Mesendoderm (in vitro differentiated cells): Measurements from ENCODE around the gene OR13J1. TPM values are rescaled to one million over a fixed set of nuclear protein-coding genes. Genes with fewer than 3 reads are reported as not detected.

Experiments used
- DNase-seq: peaks from one replicate; pipeline ENCODE4 v3.0.0; 2013
- H2AK5ac ChIP-seq: 2 replicates; pipeline ENCODE4 v1.6.1; 2013; ENCODE audit warnings: low read length, inconsistent platforms
- H2BK120ac ChIP-seq: 2 replicates; pipeline ENCODE4 v1.6.1; 2013; ENCODE audit warnings: low read depth, mild to moderate bottlenecking, low read length, moderate library complexity, mixed read lengths
- H2BK15ac ChIP-seq: replicated peaks from 2 replicates; pipeline ENCODE4 v1.6.1; 2013; ENCODE audit warnings: low read depth, mild to moderate bottlenecking, moderate library complexity
- H2BK5ac ChIP-seq: 2 replicates; pipeline ENCODE4 v1.6.1; 2013; ENCODE audit warnings: low read length, inconsistent platforms
- H3K18ac ChIP-seq: 2 replicates; pipeline ENCODE4 v1.6.1; 2013; ENCODE audit warnings: mild to moderate bottlenecking, low read length, mixed read lengths
- H3K23ac ChIP-seq: one replicate; pipeline ENCODE4 v1.6.1; 2013; ENCODE audit warnings: low read length
- H3K27ac ChIP-seq: 2 replicates; pipeline ENCODE4 v1.5.1; 2013; ENCODE audit warnings: low read depth, mild to moderate bottlenecking, inconsistent platforms, low read length, moderate library complexity
- H3K27me3 ChIP-seq: 2 replicates; pipeline ENCODE4 v1.6.1; 2013; ENCODE audit warnings: low read length, control low read depth, mild to moderate bottlenecking, inconsistent platforms; ENCODE audit not compliant: insufficient read depth, poor library complexity
- H3K36me3 ChIP-seq: 2 replicates; pipeline ENCODE4 v1.6.1; 2013; ENCODE audit warnings: low read length, inconsistent platforms; ENCODE audit not compliant: control insufficient read depth, insufficient read depth
- H3K4ac ChIP-seq: one replicate; pipeline ENCODE4 v1.6.1; 2013; ENCODE audit warnings: low read depth, mild to moderate bottlenecking, low read length, moderate library complexity
- H3K4me1 ChIP-seq: 2 replicates; pipeline ENCODE4 v1.6.1; 2013; ENCODE audit warnings: low read depth, low read length, inconsistent platforms; ENCODE audit not compliant: control insufficient read depth
- H3K4me2 ChIP-seq: 2 replicates; pipeline ENCODE4 v1.6.1; 2013; ENCODE audit warnings: low read length
- H3K4me3 ChIP-seq: 2 replicates; pipeline ENCODE4 v1.5.1; 2013; ENCODE audit warnings: mild to moderate bottlenecking, low read length
- H3K56ac ChIP-seq: one replicate; pipeline ENCODE4 v1.6.1; 2013; ENCODE audit warnings: low read length
- H3K79me1 ChIP-seq: 2 replicates; pipeline ENCODE4 v1.6.1; 2013; ENCODE audit warnings: low read length, inconsistent platforms
- H3K79me2 ChIP-seq: 2 replicates; pipeline ENCODE4 v1.6.1; 2013; ENCODE audit warnings: mild to moderate bottlenecking, low read length; ENCODE audit not compliant: control insufficient read depth, insufficient read depth
- H3K9ac ChIP-seq: 2 replicates; pipeline ENCODE4 v1.6.1; 2013; ENCODE audit warnings: low read length, inconsistent platforms
- H4K5ac ChIP-seq: one replicate; pipeline ENCODE4 v1.6.1; 2013; ENCODE audit warnings: low read length
- H4K8ac ChIP-seq: one replicate; pipeline ENCODE4 v1.6.1; 2013; ENCODE audit warnings: low read depth, mild to moderate bottlenecking, control low read depth, low read length, moderate library complexity
- WGBS: extraction: QIAGEN DNeasy Blood & Tissue Kit; methylation state at CpG from one replicate; pipeline ENCODE4 v1.1.7; 2013; ENCODE audit warnings: low lambda C conversion rate, missing lambda C conversion rate; ENCODE audit not compliant: insufficient coverage; ENCODE audit errors: extremely low coverage; 5-methylcytosine and 5-hydroxymethylcytosine counted together
- polyA plus RNA-seq, 2 experiments: library from polyadenylated mRNA; stranded (reverse); fragments of 200-250 nt; gene quantifications; one replicate each; pipeline ENCODE4 v1.2.3, GENCODE V29; 2013

The OR13J1 gene, protein sequence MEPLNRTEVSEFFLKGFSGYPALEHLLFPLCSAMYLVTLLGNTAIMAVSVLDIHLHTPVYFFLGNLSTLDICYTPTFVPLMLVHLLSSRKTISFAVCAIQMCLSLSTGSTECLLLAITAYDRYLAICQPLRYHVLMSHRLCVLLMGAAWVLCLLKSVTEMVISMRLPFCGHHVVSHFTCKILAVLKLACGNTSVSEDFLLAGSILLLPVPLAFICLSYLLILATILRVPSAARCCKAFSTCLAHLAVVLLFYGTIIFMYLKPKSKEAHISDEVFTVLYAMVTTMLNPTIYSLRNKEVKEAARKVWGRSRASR
- not detected for polyA plus RNA-seq (2013, experiment 1 of 2)
- polyA plus RNA-seq (2013, experiment 2 of 2) = not detected

DNA sequence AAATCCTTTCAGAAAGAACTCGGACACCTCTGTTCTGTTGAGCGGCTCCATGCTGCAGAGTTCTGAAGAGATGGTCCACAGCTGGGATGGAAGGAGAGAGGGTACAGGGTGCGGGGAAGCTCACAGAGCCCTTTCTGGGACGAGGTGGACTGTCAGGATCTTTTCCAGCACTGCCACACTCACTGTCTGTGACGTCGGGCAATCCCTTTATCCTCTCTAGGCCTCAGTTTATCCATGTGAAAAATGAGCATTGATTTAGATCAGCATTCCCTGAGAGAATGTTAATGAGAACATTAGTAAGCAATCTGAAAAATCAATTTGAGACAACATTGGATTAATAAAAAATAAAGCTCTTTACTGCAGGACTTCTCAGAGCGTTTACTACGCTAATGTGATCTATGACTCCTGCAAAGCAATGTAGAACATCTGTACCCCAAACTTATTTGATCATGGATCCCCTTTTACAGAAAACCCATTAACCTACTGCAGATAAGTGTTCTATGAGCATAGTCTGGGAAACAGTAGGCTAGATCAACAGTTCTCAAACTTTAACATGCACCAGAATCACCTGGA lies at the start of gene OR13J1:
Gene OR13J1 (minus strand): TSS at position 51 of the 573 bp plus-strand sequence. CDS start 0 bp downstream, at position 51.
- Histone ChIP-seq H3K4me2 (no peak within 1 kb of the TSS), H2BK120ac (no peak within 1 kb of the TSS), H3K79me1 (no peaks in the 10 kb centered on the region), H3K79me2 (no peaks in the 10 kb centered on the region), H2BK5ac (no peak within 1 kb of the TSS), H3K9ac (no peak within 1 kb of the TSS), H3K4ac (no peak within 1 kb of the TSS), H2AK5ac (no peak within 1 kb of the TSS), H3K18ac (no peak within 1 kb of the TSS), H4K5ac (no peak within 1 kb of the TSS), H4K8ac (no peak within 1 kb of the TSS), H3K4me3 (no peak within 1 kb of the TSS), H3K4me1 (no peaks in the 10 kb centered on the region), H2BK15ac (no peak within 1 kb of the TSS), H3K27me3 (no peaks in the 10 kb centered on the region), H3K23ac (no peak within 1 kb of the TSS), H3K36me3 (no peaks in the 10 kb centered on the region), H3K27ac (no peak within 1 kb of the TSS), H3K56ac (no peak within 1 kb of the TSS)
- no peak for DNase-seq
- no CpG with 5 or more reads among the region's 8 CpGs for WGBS

DNA sequence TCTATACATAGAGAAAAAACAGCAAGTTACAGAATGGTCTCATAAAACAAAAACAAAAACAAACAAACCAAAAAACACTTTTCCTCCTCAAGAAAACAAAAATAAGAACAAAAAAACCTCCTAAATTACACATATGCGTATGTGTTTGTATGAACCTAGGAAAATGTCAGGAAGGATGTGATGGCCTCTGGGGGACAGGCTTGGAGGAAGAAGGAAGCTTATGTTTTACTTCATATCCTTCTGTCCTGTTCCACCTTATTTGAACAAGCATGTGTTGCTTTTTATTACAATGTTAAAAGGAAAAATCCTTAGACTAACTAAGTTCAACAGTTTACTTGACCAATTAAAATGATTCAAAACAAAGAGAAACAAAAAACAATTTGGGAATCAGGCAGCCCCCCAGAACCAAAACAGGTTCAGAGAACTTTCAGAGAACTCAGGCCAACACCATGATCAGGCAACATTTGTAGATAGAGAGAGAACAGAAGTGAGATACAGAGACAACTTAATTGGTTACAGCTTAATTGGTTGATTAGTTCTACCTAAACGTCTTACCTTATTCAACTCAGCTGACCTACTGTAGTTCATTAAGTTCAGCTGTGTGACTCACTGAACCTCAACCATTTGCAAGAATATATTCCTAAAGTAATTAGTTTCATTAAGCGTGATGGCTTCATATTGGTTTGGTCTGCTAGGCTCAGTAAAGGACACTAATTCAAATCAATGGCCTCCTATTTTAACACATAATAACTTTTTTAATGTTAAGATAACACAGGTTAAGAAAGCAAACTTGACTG lies 49.2 kb upstream of the OR13J1 start:
- no peak overlapping the region for H4K8ac ChIP-seq
- no peaks in the 10 kb centered on the region for H3K4me1 ChIP-seq
- H3K4me2 ChIP-seq = no peak overlapping the region
- H2BK15ac ChIP-seq = no peak overlapping the region
- no peaks in the 10 kb centered on the region for H3K36me3 ChIP-seq
- no peak overlapping the region for H3K18ac ChIP-seq
- no CpG with 5 or more reads among the region's 3 CpGs for WGBS
- H3K56ac ChIP-seq = no peak overlapping the region
- H2AK5ac ChIP-seq = no peak overlapping the region
- H3K4ac ChIP-seq = no peak overlapping the region
- H3K27me3 ChIP-seq = no peaks in the 10 kb centered on the region
- no peaks in the 10 kb centered on the region for H3K79me2 ChIP-seq
- no peak overlapping the region for H3K27ac ChIP-seq
- no peak overlapping the region for H2BK120ac ChIP-seq
- H3K23ac ChIP-seq = no peak overlapping the region
- no peaks in the 10 kb centered on the region for H3K79me1 ChIP-seq
- no peak overlapping the region for H2BK5ac ChIP-seq
- DNase-seq = no peak
- H3K9ac ChIP-seq = no peak overlapping the region
- H3K4me3 ChIP-seq = no peak overlapping the region
- no peak overlapping the region for H4K5ac ChIP-seq

DNA sequence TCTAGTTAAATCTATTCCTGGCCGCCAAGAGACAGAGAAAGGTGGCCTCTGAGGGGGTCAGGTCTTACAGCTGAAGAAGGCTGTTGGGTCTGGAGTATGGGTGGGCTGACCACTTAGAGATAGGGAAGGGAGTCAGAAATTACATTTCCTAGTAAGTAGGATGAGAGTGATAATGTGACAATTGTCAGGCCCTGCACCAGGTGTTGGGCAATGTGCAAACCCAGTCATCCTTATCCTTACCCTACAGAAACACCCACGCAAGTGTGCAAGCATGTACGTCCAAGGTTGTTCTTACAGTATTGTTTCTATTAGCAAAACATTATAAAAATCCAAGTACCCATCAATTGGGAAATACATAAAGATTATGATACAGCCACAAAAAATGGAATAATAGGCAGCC lies 48.6 kb upstream of the OR13J1 start:
- no peak overlapping the region for H4K8ac ChIP-seq
- no peak overlapping the region for H3K4ac ChIP-seq
- H3K56ac ChIP-seq = no peak overlapping the region
- no peak overlapping the region for H2AK5ac ChIP-seq
- H3K9ac ChIP-seq = no peak overlapping the region
- no peaks in the 10 kb centered on the region for H3K36me3 ChIP-seq
- WGBS = no CpG with 5 or more reads among the region's 3 CpGs
- no peak for DNase-seq
- no peak overlapping the region for H3K4me2 ChIP-seq
- no peak overlapping the region for H3K4me3 ChIP-seq
- H3K4me1 ChIP-seq = no peaks in the 10 kb centered on the region
- no peaks in the 10 kb centered on the region for H3K79me2 ChIP-seq
- no peak overlapping the region for H3K27ac ChIP-seq
- no peaks in the 10 kb centered on the region for H3K27me3 ChIP-seq
- no peak overlapping the region for H2BK120ac ChIP-seq
- H3K23ac ChIP-seq = no peak overlapping the region
- H3K18ac ChIP-seq = no peak overlapping the region
- no peaks in the 10 kb centered on the region for H3K79me1 ChIP-seq
- H2BK5ac ChIP-seq = no peak overlapping the region
- H4K5ac ChIP-seq = no peak overlapping the region
- H2BK15ac ChIP-seq = no peak overlapping the region

DNA sequence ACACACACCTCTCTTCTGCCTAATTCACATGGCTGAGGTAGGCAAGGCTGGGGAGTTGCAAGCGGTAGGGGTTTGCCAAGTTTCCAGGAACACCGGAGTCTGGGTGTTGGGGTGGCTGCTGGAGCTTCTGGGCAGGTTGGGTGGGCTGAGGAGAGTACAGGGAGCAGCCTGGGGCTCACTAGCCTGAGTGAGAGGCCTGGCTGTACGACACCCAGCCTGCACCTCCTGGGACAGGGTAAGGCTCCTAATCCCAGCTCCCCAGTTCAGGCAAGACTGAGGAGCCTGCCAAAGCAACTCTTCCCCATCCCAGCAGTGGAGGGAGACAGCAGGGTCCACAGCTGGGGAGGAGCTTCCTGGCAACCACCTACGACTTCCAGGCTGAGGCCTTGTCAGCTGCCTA lies 47.1 kb upstream of the OR13J1 start:
- Histone ChIP-seq H4K8ac (no peak overlapping the region), H3K4me3 (no peak overlapping the region), H2BK5ac (no peak overlapping the region), H3K23ac (peak overlapping the region; percentile 54), H3K9ac (no peak overlapping the region), H3K36me3 (no peaks in the 10 kb centered on the region), H2BK15ac (no peak overlapping the region), H3K4me2 (no peak overlapping the region), H3K27me3 (no peaks in the 10 kb centered on the region), H4K5ac (no peak overlapping the region), H2BK120ac (no peak overlapping the region), H3K79me2 (no peaks in the 10 kb centered on the region), H3K18ac (no peak overlapping the region), H2AK5ac (no peak overlapping the region), H3K27ac (no peak overlapping the region), H3K4ac (no peak overlapping the region), H3K79me1 (no peaks in the 10 kb centered on the region), H3K4me1 (no peaks in the 10 kb centered on the region), H3K56ac (no peak overlapping the region)
- no peak for DNase-seq
- WGBS = no CpG with 5 or more reads among the region's 4 CpGs

DNA sequence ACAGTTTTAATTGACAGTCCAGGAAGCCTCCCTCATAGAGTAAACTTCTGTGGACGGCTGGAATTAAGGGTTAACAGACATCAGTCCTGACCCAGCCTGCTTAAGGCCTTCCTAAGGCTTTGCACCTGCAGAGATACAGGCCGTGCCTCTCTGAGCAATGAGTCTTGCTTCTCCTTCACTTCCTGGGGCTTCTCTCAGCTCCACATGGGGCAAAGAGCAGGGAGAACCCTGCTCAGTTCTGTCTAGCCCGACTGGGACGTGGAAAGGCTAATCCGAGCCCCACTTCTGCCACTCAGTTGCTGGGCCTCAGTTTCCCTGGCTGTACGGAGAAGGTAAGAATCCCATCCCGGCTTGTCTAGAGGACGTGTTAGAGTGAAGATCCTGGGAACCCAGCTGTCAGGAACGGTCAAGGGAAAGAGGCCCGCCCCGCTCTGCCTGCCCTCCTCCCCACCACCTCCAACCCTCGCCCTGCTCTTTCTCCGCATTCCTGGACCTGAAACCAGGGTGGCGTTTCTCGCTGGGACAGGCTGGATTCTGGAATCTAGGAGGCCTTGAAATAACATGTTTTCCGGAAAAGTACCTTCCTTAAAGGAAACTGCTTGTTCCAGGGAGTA lies 45.6 kb upstream of the OR13J1 start:
- no peaks in the 10 kb centered on the region for H3K4me1 ChIP-seq
- no peak overlapping the region for H4K8ac ChIP-seq
- H2AK5ac ChIP-seq = no peak overlapping the region
- no peak overlapping the region for H3K4ac ChIP-seq
- H3K9ac ChIP-seq = no peak overlapping the region
- no peaks in the 10 kb centered on the region for H3K79me1 ChIP-seq
- H2BK120ac ChIP-seq = no peak overlapping the region
- no peak overlapping the region for H4K5ac ChIP-seq
- no peaks in the 10 kb centered on the region for H3K36me3 ChIP-seq
- H3K56ac ChIP-seq = no peak overlapping the region
- no peak overlapping the region for H3K4me3 ChIP-seq
- H2BK5ac ChIP-seq = no peak overlapping the region
- no peak overlapping the region for H3K27ac ChIP-seq
- no peaks in the 10 kb centered on the region for H3K79me2 ChIP-seq
- H3K4me2 ChIP-seq = no peak overlapping the region
- DNase-seq = no peak
- H3K18ac ChIP-seq = no peak overlapping the region
- no peaks in the 10 kb centered on the region for H3K27me3 ChIP-seq
- no peak overlapping the region for H2BK15ac ChIP-seq
- no CpG with 5 or more reads among the region's 16 CpGs for WGBS
- no peak overlapping the region for H3K23ac ChIP-seq
